Lung (tissue), 16 donors: Measurements from ENCODE around the gene ERICH6. TPM values are rescaled to one million over a fixed set of nuclear protein-coding genes. Genes with fewer than 3 reads are reported as not detected.
A peak's percentile ranks its signal among the peaks of the same experiment; 100 is the strongest.

ENCODE experiments used
- ATAC-seq: fragments of 200-7000 bp; cut with Tn5 transposase; one replicate; pipeline ENCODE4 v1.9.1; 2020; ENCODE audit warnings: moderate number of reproducible peaks; ENCODE audit not compliant: insufficient read depth, low FRiP score
- DNase-seq, 3 donors: peaks; one replicate each; pipeline ENCODE4 v3.0.0-alpha.2; 2013 to 2017
- H3K27ac ChIP-seq, 2 donors: one replicate each; pipeline ENCODE4 v1.5.1; 2013; ENCODE audit warnings: mild to moderate bottlenecking in 2 of 2, moderate library complexity in 2 of 2, control low read depth in 1 of 2, inconsistent platforms in 1 of 2, low read depth in 1 of 2, low read length in 1 of 2
- H3K27me3 ChIP-seq, 3 donors: one replicate each; pipeline ENCODE4 v1.5.1; 2013; ENCODE audit warnings: low read length in 2 of 3; ENCODE audit not compliant: control insufficient read depth in 3 of 3, insufficient read depth in 3 of 3
- H3K36me3 ChIP-seq, 4 donors: one replicate each; pipeline ENCODE4 v1.5.1; 2013; ENCODE audit warnings: low read length in 4 of 4, mild to moderate bottlenecking in 1 of 4, moderate library complexity in 1 of 4; ENCODE audit not compliant: control insufficient read depth in 4 of 4, insufficient read depth in 4 of 4
- H3K4me1 ChIP-seq, 5 donors: one replicate each; pipeline ENCODE4 v1.5.1; 2013; ENCODE audit warnings: low read length in 5 of 5, mild to moderate bottlenecking in 2 of 5, moderate library complexity in 1 of 5; ENCODE audit not compliant: control insufficient read depth in 5 of 5, insufficient read depth in 5 of 5
- H3K4me3 ChIP-seq: one replicate; pipeline ENCODE4 v1.5.1; 2013; ENCODE audit warnings: mild to moderate bottlenecking, control low read depth, moderate library complexity
- H3K9ac ChIP-seq, 2 donors: one replicate each; pipeline ENCODE4 v1.5.1; 2013; ENCODE audit warnings: low read length in 2 of 2, control low read depth in 1 of 2; ENCODE audit not compliant: insufficient read depth in 1 of 2
- H3K9me3 ChIP-seq, 4 donors: one replicate each; pipeline ENCODE4 v1.5.1; 2013; ENCODE audit warnings: low read length in 3 of 4, mild to moderate bottlenecking in 1 of 4, moderate library complexity in 1 of 4; ENCODE audit not compliant: control insufficient read depth in 4 of 4, insufficient read depth in 3 of 4
- WGBS, 2 donors: extraction: QIAGEN DNeasy Blood & Tissue Kit; methylation state at CpG; one replicate each; pipeline ENCODE4 v1.1.7; 2013; 5-methylcytosine and 5-hydroxymethylcytosine counted together
- long read RNA-seq, 5 donors: transcript quantifications; one replicate each; lab custom pipeline, GENCODE V29; 2026
- polyA plus RNA-seq, 2 donors: library from polyadenylated mRNA; stranded (reverse); fragments of 200-250 nt; gene quantifications; one replicate each; pipeline ENCODE4 v1.2.1, GENCODE V29; 2013
- total RNA-seq, 2 donors: library from RNA; depleted of rRNA in 1 of 2; stranded (reverse); fragments of >200 nt in 1 of 2; gene quantifications; one replicate each; pipeline ENCODE4 v1.2.1, GENCODE V29; 2014 to 2021
- TF ChIP-seq, protein P1 (sequence below): IDR thresholded peaks from 2 replicates; pipeline ENCODE4 v1.5.1; 2012; ENCODE audit warnings: mild to moderate bottlenecking; ENCODE audit errors: control extremely low read depth, extremely low read depth
- donor health status: control.
- donor health status: control.
- donor health status: Bipolar disorder and iron deficiency.
- donor health status: healthy.
- donor health status: DM: yes; HTN: yes; CAD: no.

Gene ERICH6
- total RNA-seq: under 1 TPM in 1 of 2 donors, not detected in 1; 0.49 TPM
- polyA plus RNA-seq: not detected
- long read RNA-seq, donor 1: 0 reads
- long read RNA-seq, donor 2: 0 reads
- long read RNA-seq, donor 3: 0 reads
- long read RNA-seq, donor 4: 0 reads
- long read RNA-seq, donor 5, partial matches to known transcripts: 0 of 8 reads
- long read RNA-seq, donor 5, other reads (novel, unspliced or antisense): 8 of 8 reads

DNA sequence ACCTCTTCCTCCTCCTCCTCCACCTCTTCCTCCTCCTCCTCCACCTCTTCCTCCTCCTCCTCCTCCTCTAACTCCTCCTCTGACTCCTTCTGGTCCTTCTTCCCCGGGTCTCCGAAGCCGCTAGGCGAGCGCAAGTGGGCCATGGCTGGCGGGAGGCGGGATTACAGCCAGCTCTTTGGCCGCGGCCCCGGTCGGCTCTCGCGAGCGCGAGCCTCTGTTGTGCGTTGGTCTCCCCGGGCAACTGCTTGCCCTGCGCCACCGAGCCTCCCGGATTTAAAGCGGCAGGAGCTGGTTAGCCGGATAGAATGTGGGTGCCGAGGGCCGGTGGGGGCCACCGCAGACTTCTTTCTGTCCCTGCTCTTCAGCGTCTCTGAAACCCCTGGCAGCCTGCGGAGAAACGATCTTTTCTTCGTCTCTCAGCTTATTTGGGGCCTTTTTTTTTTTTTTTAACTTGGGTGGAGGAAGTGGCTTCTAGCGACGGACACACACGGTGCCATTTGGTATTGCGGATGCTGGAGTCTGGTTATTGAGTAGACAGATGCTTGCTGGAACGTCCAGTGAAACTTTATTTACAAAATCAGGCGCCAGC is at the start of gene ERICH6:
Gene ERICH6, minus strand, starts transcription at position 165 of the 589 bp plus-strand sequence. Its CDS starts 22 bp downstream, at position 143.
- H3K9me3 ChIP-seq: peaks cover 0 to 3% (median 0%) of the 10 kb centered on the region in 4 donors
- H3K27ac ChIP-seq: peak within 1 kb of the TSS; percentile 68 to 93
- no peaks in the 10 kb centered on the region for H3K27me3 ChIP-seq
- peaks cover 0 to 2% (median 0%) of the 10 kb centered on the region in 5 donors for H3K4me1 ChIP-seq
- peaks cover 0 to 6% (median 0%) of the 10 kb centered on the region in 4 donors for H3K36me3 ChIP-seq
- ATAC-seq: peak; percentile 98
- peak within 1 kb of the TSS; percentile 38 for H3K4me3 ChIP-seq
- peak within 1 kb of the TSS; percentile 76 to 97 for H3K9ac ChIP-seq
- WGBS, 2 donors: 1% methylated on average over 35 of the region's 35 CpGs
- TF ChIP-seq, protein P1, sequence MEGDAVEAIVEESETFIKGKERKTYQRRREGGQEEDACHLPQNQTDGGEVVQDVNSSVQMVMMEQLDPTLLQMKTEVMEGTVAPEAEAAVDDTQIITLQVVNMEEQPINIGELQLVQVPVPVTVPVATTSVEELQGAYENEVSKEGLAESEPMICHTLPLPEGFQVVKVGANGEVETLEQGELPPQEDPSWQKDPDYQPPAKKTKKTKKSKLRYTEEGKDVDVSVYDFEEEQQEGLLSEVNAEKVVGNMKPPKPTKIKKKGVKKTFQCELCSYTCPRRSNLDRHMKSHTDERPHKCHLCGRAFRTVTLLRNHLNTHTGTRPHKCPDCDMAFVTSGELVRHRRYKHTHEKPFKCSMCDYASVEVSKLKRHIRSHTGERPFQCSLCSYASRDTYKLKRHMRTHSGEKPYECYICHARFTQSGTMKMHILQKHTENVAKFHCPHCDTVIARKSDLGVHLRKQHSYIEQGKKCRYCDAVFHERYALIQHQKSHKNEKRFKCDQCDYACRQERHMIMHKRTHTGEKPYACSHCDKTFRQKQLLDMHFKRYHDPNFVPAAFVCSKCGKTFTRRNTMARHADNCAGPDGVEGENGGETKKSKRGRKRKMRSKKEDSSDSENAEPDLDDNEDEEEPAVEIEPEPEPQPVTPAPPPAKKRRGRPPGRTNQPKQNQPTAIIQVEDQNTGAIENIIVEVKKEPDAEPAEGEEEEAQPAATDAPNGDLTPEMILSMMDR: no peak
- DNase-seq: peak; percentile 96

DNA sequence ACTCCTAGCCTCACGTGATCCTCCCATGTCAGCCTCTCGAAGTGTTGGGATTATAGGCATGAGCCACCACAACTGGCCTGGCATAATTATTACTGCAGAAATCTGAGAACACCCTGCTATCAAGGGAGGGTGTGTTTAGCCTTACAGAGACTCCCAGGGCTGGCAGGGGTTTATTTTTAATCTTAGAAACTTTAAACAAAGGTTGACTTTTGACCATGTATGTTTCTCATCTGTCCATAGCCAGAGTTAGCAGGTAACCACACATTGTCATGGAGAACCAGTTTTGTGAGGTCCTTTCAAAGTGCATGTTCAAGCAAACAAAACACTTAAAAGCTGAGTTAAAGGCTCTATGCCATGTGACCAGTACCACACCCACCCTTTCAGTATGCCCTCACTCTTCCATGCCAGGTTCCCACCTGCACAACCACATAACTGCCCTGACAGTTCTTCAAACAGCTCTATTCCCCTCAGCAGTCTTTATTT is 48.1 kb upstream of the ERICH6 start:
- peak overlapping the region in 1 of 2 donors; percentile 67 for H3K27ac ChIP-seq
- H3K9me3 ChIP-seq: no peaks in the 10 kb centered on the region
- ATAC-seq: peak; percentile 37
- H3K4me3 ChIP-seq: no peak overlapping the region
- WGBS, 2 donors: 67 to 82% methylated on average over 2 of the region's 2 CpGs
- peaks cover 0 to 13% (median 0%) of the 10 kb centered on the region in 5 donors for H3K4me1 ChIP-seq
- peaks cover 0 to 6% (median 0%) of the 10 kb centered on the region in 4 donors for H3K36me3 ChIP-seq
- TF ChIP-seq, protein P1: no peak
- DNase-seq: peak; percentile 49 to 88 (median 68)
- no peaks in the 10 kb centered on the region for H3K27me3 ChIP-seq
- no peak overlapping the region for H3K9ac ChIP-seq

DNA sequence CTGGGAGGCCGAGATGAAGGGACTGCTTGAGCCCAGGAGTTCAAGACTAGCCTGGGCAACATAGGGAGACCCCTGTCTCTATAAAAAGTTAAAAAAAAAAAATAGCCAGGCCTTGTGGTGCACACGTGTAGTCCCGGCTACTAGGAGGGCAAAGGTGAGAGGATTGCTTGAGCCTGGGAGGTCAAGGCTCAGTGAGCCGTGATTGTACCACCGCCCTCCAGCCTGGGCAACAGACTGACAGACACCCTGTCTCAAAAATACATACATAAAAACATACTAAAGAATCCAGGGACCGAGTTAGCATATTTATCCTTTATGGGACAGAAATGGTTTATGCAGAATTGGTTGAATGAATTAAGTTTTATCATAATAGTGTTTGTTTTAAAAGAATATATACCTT is 45.5 kb upstream of the ERICH6 start:
- ATAC-seq (no peak), DNase-seq (no peak)
- Histone ChIP-seq H3K4me3 (no peak overlapping the region), H3K27me3 (no peaks in the 10 kb centered on the region), H3K4me1 (peaks cover 0 to 22% (median 4%) of the 10 kb centered on the region in 5 donors), H3K9ac (no peak overlapping the region), H3K9me3 (no peaks in the 10 kb centered on the region), H3K27ac (peak overlapping the region in 1 of 2 donors; percentile 22), H3K36me3 (peaks cover 0 to 6% (median 0%) of the 10 kb centered on the region in 4 donors)
- WGBS, 2 donors: 88 to 92% methylated on average over 6 of the region's 6 CpGs
- TF ChIP-seq, protein P1: no peak
